B cell (primary cell): ENCODE results near the gene AUTS2. TPM values are rescaled to one million over a fixed set of nuclear protein-coding genes. Genes with fewer than 3 reads are reported as not detected.

Experiments
- ATAC-seq: fragments of 200-7000 bp; cut with Tn5 transposase; one replicate; pipeline ENCODE4 v1.10.0; 2021; ENCODE audit warnings: low read depth, mild to moderate bottlenecking, moderate number of reproducible peaks, moderate library complexity
- CTCF ChIA-PET: fragments of 350-600 bp; sonication (Branson Sonifier 250); formaldehyde crosslinking; loops from one replicate; lab custom pipeline; 2021; ENCODE audit warnings: antibody characterized with exemption, inconsistent platforms; lab: Charles Lee
- POLR2A ChIA-PET: fragments of 350-600 bp; sonication (Branson Sonifier 250); formaldehyde crosslinking; loops from one replicate; lab custom pipeline; 2021; ENCODE audit warnings: antibody characterized with exemption; lab: Charles Lee
- DNase-seq: peaks from one replicate; pipeline ENCODE4 v3.0.0; 2013
- H2AFZ ChIP-seq: 2 replicates; pipeline ENCODE4 v1.6.1; 2012; ENCODE audit warnings: mild to moderate bottlenecking, low read depth, low read length; ENCODE audit not compliant: insufficient read depth, poor library complexity, severe bottlenecking
- H3K27ac ChIP-seq, 2 donors: 1 replicate in 1 of 2; 2 replicates in 1 of 2; pipeline ENCODE4 v1.5.1; 2012 to 2013; ENCODE audit warnings: low read length in 2 of 2, mild to moderate bottlenecking in 2 of 2, moderate library complexity in 1 of 2
- H3K27me3 ChIP-seq, 4 experiments: fragments of 200-600 bp in 1 of 4; sonication (generic) in 1 of 4; replicated peaks in 1 of 4; 1 replicate in 2 of 4; 2 replicates in 2 of 4; pipeline versions ENCODE4 v1.6.1 to v1.7.0; 2013 to 2016; ENCODE audit warnings: low read length in 3 of 4, mild to moderate bottlenecking in 2 of 4, mixed read lengths in 1 of 4, moderate library complexity in 1 of 4; ENCODE audit not compliant: insufficient read depth in 4 of 4, control insufficient read depth in 3 of 4; ENCODE audit errors: control extremely low read depth in 1 of 4
- H3K36me3 ChIP-seq, 2 experiments: replicated peaks in 1 of 2; 1 replicate in 1 of 2; 2 replicates in 1 of 2; pipeline versions ENCODE4 v1.6.1 to v1.7.1; 2013; ENCODE audit warnings: low read length in 1 of 2; ENCODE audit not compliant: insufficient read depth in 2 of 2, control insufficient read depth in 1 of 2; ENCODE audit errors: control extremely low read depth in 1 of 2, extremely low read depth in 1 of 2
- H3K4me1 ChIP-seq, 2 donors: fragments of 200-600 bp in 1 of 2; sonication (generic) in 1 of 2; 1 replicate in 1 of 2; 2 replicates in 1 of 2; pipeline versions ENCODE4 v1.5.1 to v1.6.1; 2013 to 2017; ENCODE audit warnings: low read length in 2 of 2; ENCODE audit not compliant: control insufficient read depth in 2 of 2, insufficient read depth in 2 of 2
- H3K4me2 ChIP-seq: replicated peaks from 2 replicates; pipeline ENCODE3; 2012; ENCODE audit warnings: mild to moderate bottlenecking, low read depth, low read length; ENCODE audit not compliant: poor library complexity, severe bottlenecking
- H3K4me3 ChIP-seq, 5 experiments: fragments of 200-600 bp in 1 of 5; sonication (generic) in 1 of 5; 1 replicate in 3 of 5; 2 replicates in 2 of 5; pipeline versions ENCODE4 v1.5.1 to v1.7.0; 2011 to 2016; ENCODE audit warnings: low read length in 4 of 5, mild to moderate bottlenecking in 4 of 5, low read depth in 2 of 5, control low read depth in 1 of 5, moderate library complexity in 1 of 5; ENCODE audit not compliant: insufficient read depth in 1 of 5; ENCODE audit errors: control extremely low read depth in 1 of 5, extremely low read depth in 1 of 5
- H3K79me2 ChIP-seq: fragments of 200-600 bp; sonication (generic); one replicate; pipeline ENCODE4 v1.6.0; 2016; ENCODE audit warnings: low read length; ENCODE audit not compliant: control insufficient read depth, insufficient read depth
- H3K9ac ChIP-seq: fragments of 200-600 bp; sonication (generic); 2 replicates; pipeline ENCODE4 v1.6.1; 2017; ENCODE audit warnings: mild to moderate bottlenecking, low read length, moderate library complexity
- H3K9me3 ChIP-seq, 3 donors: one replicate each; pipeline versions ENCODE4 v1.6.1 to v1.7.1; 2013; ENCODE audit warnings: low read length in 2 of 3; ENCODE audit not compliant: control insufficient read depth in 2 of 3, insufficient read depth in 1 of 3; ENCODE audit errors: control extremely low read depth in 1 of 3
- H4K20me1 ChIP-seq: 2 replicates; pipeline ENCODE4 v1.6.0; 2012; ENCODE audit warnings: mild to moderate bottlenecking, low read length; ENCODE audit not compliant: insufficient read depth, control insufficient read depth, poor library complexity, severe bottlenecking
- H3K27ac Mint-ChIP-seq: one replicate; pipeline ENCODE4 v1.8.0; 2021; ENCODE audit warnings: mixed read lengths
- H3K27me3 Mint-ChIP-seq: one replicate; pipeline ENCODE4 v1.8.0; 2021; ENCODE audit warnings: mixed read lengths
- H3K4me1 Mint-ChIP-seq: one replicate; pipeline ENCODE4 v1.8.0; 2021; ENCODE audit warnings: mixed read lengths
- H3K4me3 Mint-ChIP-seq: one replicate; pipeline ENCODE4 v1.8.0; 2021; ENCODE audit warnings: mixed read lengths
- H3K9me3 Mint-ChIP-seq: one replicate; pipeline ENCODE4 v1.8.0; 2022; ENCODE audit warnings: mixed read lengths; ENCODE audit not compliant: insufficient read depth
- CTCF ChIP-seq: fragments of 200-600 bp; IDR thresholded peaks from one replicate; pipeline ENCODE4 v1.8.0; 2022; ENCODE audit warnings: antibody characterized with exemption, mild to moderate bottlenecking
- EZH2 ChIP-seq: IDR thresholded peaks from 2 replicates; pipeline ENCODE4 v1.6.1; 2012; ENCODE audit warnings: borderline replicate concordance, low read depth, mild to moderate bottlenecking, moderate library complexity, low read length; ENCODE audit not compliant: insufficient read depth, poor library complexity, severe bottlenecking
- WGBS: methylation state at CpG from one replicate; pipeline ENCODE4 v1.1.5; 2013; ENCODE audit warnings: missing lambda C conversion rate; ENCODE audit not compliant: insufficient coverage; 5-methylcytosine and 5-hydroxymethylcytosine counted together
- intact Hi-C: fragments of 100-400 bp; cut with micrococcal nuclease; formaldehyde crosslinking; loops from one replicate; pipeline ENCODE4 v1.10.0; 2022
- polyA plus RNA-seq: library from polyadenylated mRNA; depleted of rRNA; stranded (reverse); fragments of >200 nt; gene quantifications from 2 replicates; pipeline ENCODE4 v1.2.3, GENCODE V29; 2012
- total RNA-seq, 2 donors: library from RNA; stranded (reverse); fragments of 120-200 nt in 1 of 2; gene quantifications; 1 replicate in 1 of 2; 2 replicates in 1 of 2; pipeline versions ENCODE4 v1.2.3 to v1.2.4, GENCODE V29; 2013 to 2022

The AUTS2 gene
- total and polyA plus RNA-seq, 2 donors (not counting 1 experiment from before 2014, with no cell fraction given): 22.3 to 35.0 TPM

GRCh38 chr7:70416347-70416985 is 818.2 kb downstream of the AUTS2 start:
- Mint-ChIP-seq H3K27ac (peak overlapping the region; percentile 66), H3K9me3 (no peaks in the 10 kb centered on the region), H3K4me3 (peak overlapping the region; percentile 74), H3K27me3 (no peaks in the 10 kb centered on the region), H3K4me1 (peaks cover 27% of the 10 kb centered on the region)
- POLR2A ChIA-PET: no interaction called here
- Histone ChIP-seq H3K9me3 (no peaks in the 10 kb centered on the region), H3K36me3 (no peaks in the 10 kb centered on the region), H3K79me2 (no peaks in the 10 kb centered on the region), H3K27ac (no peak overlapping the region), H3K27me3 (no peaks in the 10 kb centered on the region), H4K20me1 (no peaks in the 10 kb centered on the region), H3K4me2 (peak overlapping the region; percentile 40), H2AFZ (no peak overlapping the region), H3K4me3 (no peak overlapping the region), H3K9ac (no peak overlapping the region), H3K4me1 (peaks cover 22% of the 10 kb centered on the region in 2 donors)
- ATAC-seq: peak; percentile 79
- WGBS: 27% methylated on average over 11 of the region's 11 CpGs
- intact Hi-C loops: no loop called here
- CTCF ChIA-PET: interaction anchor here (0.6 kb wide), 1 partner anchor 765 kb away, joined by 3 read pairs; no protein-coding TSS in a partner anchor
- TF ChIP-seq EZH2 (no peak), CTCF (no peak)
- DNase-seq: peak; percentile 42

- Histone ChIP-seq H4K20me1 (no peaks in the 10 kb centered on the region), H3K27ac (no peak overlapping the region), H3K79me2 (no peaks in the 10 kb centered on the region), H3K27me3 (no peaks in the 10 kb centered on the region), H3K9ac (no peak overlapping the region), H3K9me3 (no peaks in the 10 kb centered on the region), H3K4me2 (peak overlapping the region; percentile 40), H3K4me1 (peaks cover 22% of the 10 kb centered on the region in 2 donors), H3K4me3 (no peak overlapping the region), H3K36me3 (no peaks in the 10 kb centered on the region), H2AFZ (no peak overlapping the region)
- intact Hi-C loops: no loop called here
- ChIA-PET POLR2A (no interaction called here), CTCF (interaction anchor here (0.7 kb wide), 1 partner anchor 722 kb away, joined by 4 read pairs; no protein-coding TSS in a partner anchor)
- no peak overlapping the region for H3K27ac Mint-ChIP-seq
- no peak for DNase-seq
- TF ChIP-seq EZH2 (no peak), CTCF (no peak)
- peak overlapping the region; percentile 74 for H3K4me3 Mint-ChIP-seq
- ATAC-seq: no peak
- WGBS: 87% methylated on average over 16 of the region's 16 CpGs
- H3K9me3 Mint-ChIP-seq: no peaks in the 10 kb centered on the region
- H3K4me1 Mint-ChIP-seq: peaks cover 27% of the 10 kb centered on the region
- no peaks in the 10 kb centered on the region for H3K27me3 Mint-ChIP-seq
These were observed 818.8 kb downstream of the AUTS2 start for GRCh38 chr7:70416986-70417655.
